Type B pancreatic cell (in vitro differentiated cells): ENCODE results near the gene OAT. TPM values are rescaled to one million over a fixed set of nuclear protein-coding genes. Genes with fewer than 3 reads are reported as not detected.

ENCODE experiments used
- DNase-seq: peaks from one replicate; pipeline ENCODE4 v3.0.0; 2021; ENCODE audit warnings: mixed read lengths; ENCODE audit not compliant: unreplicated experiment; ENCODE audit errors: extremely low spot score
- H3K27ac Mint-ChIP-seq: 2 replicates; pipeline ENCODE4 v1.8.0; 2021; ENCODE audit warnings: mild to moderate bottlenecking, mixed read lengths
- H3K27me3 Mint-ChIP-seq: 2 replicates; pipeline ENCODE4 v1.8.0; 2021; ENCODE audit warnings: mixed read lengths
- H3K36me3 Mint-ChIP-seq: 2 replicates; pipeline ENCODE4 v1.8.0; 2021; ENCODE audit warnings: mixed read lengths
- H3K4me1 Mint-ChIP-seq: one replicate; pipeline ENCODE4 v1.8.0; 2021; ENCODE audit warnings: mixed read lengths; ENCODE audit not compliant: unreplicated experiment
- H3K4me3 Mint-ChIP-seq: 2 replicates; pipeline ENCODE4 v1.8.0; 2021; ENCODE audit warnings: mild to moderate bottlenecking, mixed read lengths
- H3K9me3 Mint-ChIP-seq: 2 replicates; pipeline ENCODE4 v1.8.0; 2021; ENCODE audit warnings: mixed read lengths
- CTCF ChIP-seq: fragments of 200-600 bp; sonication (generic); conservative IDR thresholded peaks from 2 replicates; pipeline ENCODE4 v1.5.0; 2021; ENCODE audit warnings: antibody characterized with exemption, mild to moderate bottlenecking
- total RNA-seq: library from RNA; stranded (reverse); gene quantifications from 2 replicates; pipeline ENCODE4 v1.2.1, GENCODE V29; 2021; ENCODE audit warnings: low replicate concordance

Gene OAT
- total RNA-seq, 1 donor from 2014 or later, result 83.4 TPM

DNA sequence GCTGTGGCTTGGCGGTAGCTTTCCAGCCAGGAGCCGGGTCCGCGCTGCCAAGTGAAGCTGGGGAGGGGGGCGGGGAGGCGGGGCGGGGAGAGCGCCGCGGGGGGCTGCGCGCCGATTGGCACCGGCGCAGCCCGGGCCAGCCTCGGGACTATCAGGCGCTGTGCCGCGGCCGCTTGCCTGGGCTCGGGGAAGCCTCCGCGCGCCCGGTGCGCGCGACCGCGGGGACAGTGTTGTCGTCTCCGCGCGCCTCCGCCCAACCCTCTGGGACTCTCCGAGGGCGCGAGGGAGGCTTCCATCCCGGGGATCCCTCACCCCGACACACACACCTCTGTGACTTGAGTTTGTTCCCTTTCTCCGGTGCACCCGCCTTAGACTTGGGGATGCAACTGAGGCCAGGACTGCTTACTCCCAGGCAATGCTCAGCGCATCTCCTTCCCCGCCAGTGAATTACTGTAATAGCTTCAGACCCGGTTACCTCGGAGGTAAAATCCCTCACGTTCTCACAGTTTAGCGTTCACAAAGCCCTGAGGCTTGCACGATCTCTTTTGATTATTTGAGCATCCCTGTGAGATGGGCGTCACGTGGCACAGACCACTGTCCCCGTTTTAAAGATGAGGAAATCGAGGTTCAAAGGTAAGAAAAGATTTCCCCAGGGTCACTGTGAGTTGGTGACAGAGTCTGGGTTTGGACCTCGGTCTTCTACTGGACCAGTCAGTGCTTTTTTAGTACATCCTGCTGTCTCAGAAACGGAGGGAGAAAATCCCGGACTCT lies 31.5 kb upstream of the OAT start, which contains the start of gene NKX1-2:
Gene NKX1-2, minus strand, starts transcription at position 24 of the 771 bp plus-strand sequence. CDS start 92 bp downstream, outside the sequence.
- peaks cover 22% of the 10 kb centered on the region for H3K4me1 Mint-ChIP-seq
- H3K9me3 Mint-ChIP-seq, result no peaks in the 10 kb centered on the region
- no peak within 1 kb of the TSS for H3K27ac Mint-ChIP-seq
- peaks cover 95% of the 10 kb centered on the region for H3K27me3 Mint-ChIP-seq
- peak within 1 kb of the TSS; percentile 84 for H3K4me3 Mint-ChIP-seq
- no peak for TF ChIP-seq CTCF
- DNase-seq, result no peak
- no peaks in the 10 kb centered on the region for H3K36me3 Mint-ChIP-seq

DNA sequence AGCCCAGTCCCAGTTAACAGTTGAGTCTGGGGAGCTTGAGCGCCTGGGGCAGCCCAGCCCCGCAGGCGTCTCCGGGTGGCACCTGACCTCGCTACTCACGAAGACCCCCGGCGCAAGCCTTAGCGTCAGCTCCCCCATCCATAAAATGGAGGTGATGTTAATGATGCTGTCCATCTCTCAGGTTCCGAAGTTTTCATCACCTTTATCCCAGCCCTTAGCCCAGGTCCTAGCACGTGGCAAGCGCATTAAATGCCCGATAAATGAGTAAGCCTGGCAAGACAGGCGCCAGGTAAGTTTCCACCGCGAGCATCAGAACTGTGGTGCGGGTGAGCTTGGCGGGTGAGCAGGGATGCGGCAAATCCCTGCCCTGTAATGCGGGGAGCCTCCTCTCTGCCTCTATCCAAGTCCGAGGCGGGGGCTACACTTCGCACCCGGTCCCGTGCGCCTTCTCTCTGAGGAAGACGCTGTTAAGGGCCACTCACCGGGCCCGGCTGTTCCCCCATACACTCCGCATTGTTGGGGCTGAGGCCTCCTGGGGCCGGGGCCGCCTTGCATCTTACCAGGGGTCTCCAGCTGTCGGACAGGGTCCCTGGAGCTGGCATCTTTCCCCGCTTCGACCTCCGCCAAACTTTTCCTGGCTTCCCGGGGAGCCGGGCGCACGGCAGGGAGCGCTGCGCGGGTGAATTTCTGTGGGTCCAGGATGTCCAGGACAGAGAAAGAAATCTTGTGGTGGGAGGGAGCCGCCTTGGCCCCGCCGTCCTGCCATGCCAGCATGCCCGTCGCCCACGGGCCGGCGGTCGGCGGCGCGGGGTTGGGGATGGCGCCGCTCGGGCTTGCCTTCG lies 30.7 kb upstream of the OAT start:
- no peak overlapping the region for H3K27ac Mint-ChIP-seq
- H3K4me3 Mint-ChIP-seq, result peak overlapping the region; percentile 83
- H3K36me3 Mint-ChIP-seq, result no peaks in the 10 kb centered on the region
- DNase-seq, result no peak
- no peak for TF ChIP-seq CTCF
- H3K4me1 Mint-ChIP-seq, result peaks cover 18% of the 10 kb centered on the region
- H3K9me3 Mint-ChIP-seq, result no peaks in the 10 kb centered on the region
- peaks cover 95% of the 10 kb centered on the region for H3K27me3 Mint-ChIP-seq

- H3K36me3 Mint-ChIP-seq, result no peaks in the 10 kb centered on the region
- TF ChIP-seq CTCF, result peak; percentile 42
- no peaks in the 10 kb centered on the region for H3K9me3 Mint-ChIP-seq
- peak overlapping the region; percentile 86 for H3K4me3 Mint-ChIP-seq
- DNase-seq, result no peak
- no peak overlapping the region for H3K27ac Mint-ChIP-seq
- peaks cover 18% of the 10 kb centered on the region for H3K4me1 Mint-ChIP-seq
- H3K27me3 Mint-ChIP-seq, result peaks cover 93% of the 10 kb centered on the region
Measured at GRCh38 chr10:124448696-124449169, 30.0 kb upstream of the OAT start.

DNA sequence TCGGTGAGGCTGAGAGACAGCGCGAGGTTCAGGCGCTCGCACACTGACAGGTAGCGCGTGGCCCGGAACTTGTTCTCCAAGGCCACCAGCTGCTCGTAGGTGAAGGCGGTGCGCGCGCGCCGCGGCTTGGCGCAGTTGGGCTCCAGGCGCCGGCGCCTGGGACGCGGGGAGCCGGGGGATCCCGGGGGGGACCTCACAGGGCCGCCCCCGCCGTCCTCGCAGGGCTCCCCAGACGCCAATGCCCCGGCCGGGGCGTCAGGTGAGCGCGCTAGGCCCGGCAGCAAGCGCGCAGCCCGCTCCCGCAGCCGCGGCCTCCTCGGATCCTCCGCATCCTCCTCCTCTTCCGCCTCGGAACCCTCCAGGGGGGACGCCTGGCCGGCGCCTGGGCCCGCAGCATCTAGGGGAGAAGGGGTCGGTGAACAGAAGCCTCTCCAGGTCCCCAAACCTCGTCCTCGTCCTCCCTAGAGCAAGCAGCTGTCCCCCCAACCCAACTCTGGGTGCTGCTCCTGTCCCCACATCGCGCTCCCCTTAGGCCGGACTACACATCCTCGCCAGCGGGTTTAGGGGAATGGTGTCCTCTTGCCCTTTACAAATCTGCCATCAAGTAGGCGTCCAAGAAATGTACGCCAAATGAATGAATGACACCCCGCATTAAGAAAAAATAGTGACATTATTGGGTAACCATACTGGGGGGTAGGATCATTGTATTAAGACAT lies 29.2 kb upstream of the OAT start:
- peak overlapping the region; percentile 86 for H3K4me3 Mint-ChIP-seq
- no peaks in the 10 kb centered on the region for H3K36me3 Mint-ChIP-seq
- H3K27me3 Mint-ChIP-seq, result peaks cover 91% of the 10 kb centered on the region
- TF ChIP-seq CTCF, result no peak
- H3K9me3 Mint-ChIP-seq, result no peaks in the 10 kb centered on the region
- DNase-seq, result no peak
- no peak overlapping the region for H3K27ac Mint-ChIP-seq
- peaks cover 18% of the 10 kb centered on the region for H3K4me1 Mint-ChIP-seq
